ENCODE results near the gene KLHL3.

KLHL3 gene

DNA sequence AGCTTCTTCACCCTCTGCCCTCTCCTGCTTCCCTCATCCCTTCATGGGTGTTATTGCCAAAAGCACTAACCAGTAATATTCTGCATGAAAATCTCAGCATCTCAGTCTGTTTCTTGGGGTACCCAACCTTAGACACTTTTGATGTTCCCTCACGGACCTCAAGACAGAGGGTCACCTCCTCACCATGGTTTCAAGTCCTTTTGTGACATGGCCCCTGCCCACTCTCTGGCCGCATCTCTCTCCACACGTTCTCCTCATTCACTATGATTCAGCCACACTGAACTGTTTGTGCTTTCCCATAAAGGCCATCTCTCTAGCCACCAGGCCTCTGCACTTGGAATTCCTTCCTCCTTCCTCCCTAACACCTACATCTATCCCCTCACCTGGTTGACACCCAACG lies 125.3 kb downstream of the KLHL3 start:
- no peak for TF ChIP-seq CTCF (IDR thresholded peaks at IDR 0.05)

GRCh38 chr5:137609127-137609526 lies 126.8 kb downstream of the KLHL3 start:
- TF ChIP-seq CTCF (IDR thresholded peaks at IDR 0.05), result no peak

- no peak for TF ChIP-seq CTCF (IDR thresholded peaks at IDR 0.05)
Measured at GRCh38 chr5:137607771-137608170, 128.1 kb downstream of the KLHL3 start.

DNA sequence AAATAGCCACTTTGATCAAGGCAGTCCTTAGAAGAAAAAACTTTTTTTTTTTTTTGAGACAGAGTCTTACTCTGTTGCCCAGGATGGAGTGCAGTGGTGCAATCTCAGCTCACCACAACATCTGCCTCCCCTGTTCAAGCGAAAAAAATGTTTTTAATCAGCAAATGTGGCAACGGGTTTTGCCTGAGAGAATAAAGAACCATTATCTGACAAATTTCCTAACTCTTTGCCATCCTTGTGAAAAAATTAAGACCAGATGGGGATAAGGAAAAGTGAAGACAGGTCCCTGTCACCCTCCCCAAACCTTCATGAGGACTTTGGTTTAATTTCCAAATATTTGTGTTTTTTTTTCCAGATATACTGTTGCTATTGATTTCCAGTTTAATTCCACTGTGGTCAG lies 129.5 kb downstream of the KLHL3 start:
- TF ChIP-seq CTCF (IDR thresholded peaks at IDR 0.05), result no peak

GRCh38 chr5:137605411-137605810 lies 130.5 kb downstream of the KLHL3 start:
- TF ChIP-seq CTCF (IDR thresholded peaks at IDR 0.05), result peak; percentile 21; the same call in 1 of the 2 replicates

GRCh38 chr5:137604348-137605095 lies 131.4 kb downstream of the KLHL3 start:
- TF ChIP-seq CTCF (IDR thresholded peaks at IDR 0.05), result no peak

- no peak for TF ChIP-seq CTCF (IDR thresholded peaks at IDR 0.05)
Measured at GRCh38 chr5:137603891-137604290, 132.0 kb downstream of the KLHL3 start.

DNA sequence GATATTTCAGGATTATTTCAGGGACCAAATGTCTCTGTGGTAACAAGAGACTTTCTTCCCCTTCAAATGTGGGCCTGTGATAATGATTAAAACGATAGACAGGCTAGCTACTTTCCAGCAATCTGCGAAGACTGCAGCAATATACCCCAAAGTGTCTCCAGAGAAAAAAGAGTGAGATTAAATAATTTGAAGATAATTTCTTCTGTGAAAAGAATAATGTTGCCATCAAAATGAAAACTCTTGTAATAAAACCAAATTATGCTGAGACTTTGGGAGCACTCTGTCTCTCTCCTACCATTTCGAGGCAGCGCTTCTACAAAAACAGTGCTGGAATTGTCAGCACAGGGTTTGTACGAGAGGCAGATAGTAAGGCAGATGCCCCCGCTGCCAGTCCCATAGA lies 132.5 kb downstream of the KLHL3 start:
- no peak for TF ChIP-seq CTCF (IDR thresholded peaks at IDR 0.05)
